Activated T-helper 2 cell treated with anti-CD3 and anti-CD28 coated beads, Interferon-gamma antibody, Interleukin-2, Interleukin-4, amounts not matched to agents 10 μg/mL and 5 μg/mL and 100 μg/mL, durations not matched to agents 14 hours and 24 hours and 36 hours (primary cell): ENCODE data around the gene TBK1. TPM values are rescaled to one million over a fixed set of nuclear protein-coding genes. Genes with fewer than 3 reads are reported as not detected.
"Not testable (repeated sequence)": the region's sequence is repeated elsewhere in the genome, so short reads cannot be mapped to it uniquely, and the experiment has no call there.

ENCODE experiments used
- DNase-seq: peaks from one replicate; pipeline ENCODE4 v3.0.0; 2021; ENCODE audit warnings: low spot score
- H3K27ac Mint-ChIP-seq: one replicate; pipeline ENCODE4 v1.8.0; 2021; ENCODE audit warnings: mixed read lengths
- H3K27me3 Mint-ChIP-seq: one replicate; pipeline ENCODE4 v1.8.0; 2021; ENCODE audit warnings: low read depth, mixed read lengths
- H3K36me3 Mint-ChIP-seq: one replicate; pipeline ENCODE4 v1.8.0; 2021; ENCODE audit warnings: low read depth, mixed read lengths
- H3K4me1 Mint-ChIP-seq: one replicate; pipeline ENCODE4 v1.8.0; 2021; ENCODE audit warnings: low read depth, mixed read lengths
- H3K4me3 Mint-ChIP-seq: one replicate; pipeline ENCODE4 v1.8.0; 2021; ENCODE audit warnings: low read depth, mild to moderate bottlenecking, moderate library complexity, mixed read lengths
- H3K9me3 Mint-ChIP-seq: one replicate; pipeline ENCODE4 v1.8.0; 2021; ENCODE audit warnings: mixed read lengths
- intact Hi-C: fragments of 100-400 bp; cut with micrococcal nuclease; formaldehyde crosslinking; loops from one replicate; pipeline ENCODE4 v1.15.1; 2023
- total RNA-seq: library from RNA; stranded (reverse); gene quantifications from 2 replicates; pipeline ENCODE4 v1.2.3, GENCODE V29; 2022

Gene TBK1
- total RNA-seq, 1 donor from 2014 or later, result 35.3 TPM

DNA sequence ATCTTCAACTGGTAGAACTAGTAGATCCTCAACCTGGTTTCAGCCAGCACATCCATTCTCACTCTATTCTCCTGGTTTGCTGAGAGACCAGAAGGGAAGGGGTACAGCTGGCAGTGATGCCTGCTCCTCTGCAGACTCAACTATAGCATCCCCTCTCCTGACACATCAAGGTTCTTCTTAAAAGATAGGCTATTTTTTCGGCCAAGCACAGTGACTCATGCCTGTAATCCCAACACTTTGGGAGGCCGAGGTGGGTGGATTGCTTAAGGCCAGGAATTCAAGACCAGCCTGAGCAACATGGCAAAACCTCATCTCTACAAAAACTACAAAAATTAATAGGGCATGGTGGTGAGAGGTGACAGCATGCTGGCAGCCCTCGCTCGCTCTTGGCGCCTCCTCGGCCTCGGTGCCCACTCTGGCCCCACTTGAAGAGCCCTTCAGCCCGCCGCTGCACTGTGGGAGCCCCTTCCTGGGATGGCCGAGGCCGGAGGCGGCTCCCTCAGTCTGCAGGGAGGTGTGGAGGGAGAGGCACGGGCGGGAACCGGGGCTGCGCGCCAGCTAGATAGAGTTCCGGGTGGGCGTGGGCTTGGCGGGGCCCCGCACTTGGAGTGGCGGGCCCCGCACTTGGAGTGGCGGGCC, 90.6 kb downstream of the TBK1 start:
- H3K9me3 Mint-ChIP-seq, H3K27me3 Mint-ChIP-seq, H3K36me3 Mint-ChIP-seq, H3K27ac Mint-ChIP-seq, DNase-seq, H3K4me3 Mint-ChIP-seq, intact Hi-C loops, H3K4me1 Mint-ChIP-seq: not testable (repeated sequence)

DNA sequence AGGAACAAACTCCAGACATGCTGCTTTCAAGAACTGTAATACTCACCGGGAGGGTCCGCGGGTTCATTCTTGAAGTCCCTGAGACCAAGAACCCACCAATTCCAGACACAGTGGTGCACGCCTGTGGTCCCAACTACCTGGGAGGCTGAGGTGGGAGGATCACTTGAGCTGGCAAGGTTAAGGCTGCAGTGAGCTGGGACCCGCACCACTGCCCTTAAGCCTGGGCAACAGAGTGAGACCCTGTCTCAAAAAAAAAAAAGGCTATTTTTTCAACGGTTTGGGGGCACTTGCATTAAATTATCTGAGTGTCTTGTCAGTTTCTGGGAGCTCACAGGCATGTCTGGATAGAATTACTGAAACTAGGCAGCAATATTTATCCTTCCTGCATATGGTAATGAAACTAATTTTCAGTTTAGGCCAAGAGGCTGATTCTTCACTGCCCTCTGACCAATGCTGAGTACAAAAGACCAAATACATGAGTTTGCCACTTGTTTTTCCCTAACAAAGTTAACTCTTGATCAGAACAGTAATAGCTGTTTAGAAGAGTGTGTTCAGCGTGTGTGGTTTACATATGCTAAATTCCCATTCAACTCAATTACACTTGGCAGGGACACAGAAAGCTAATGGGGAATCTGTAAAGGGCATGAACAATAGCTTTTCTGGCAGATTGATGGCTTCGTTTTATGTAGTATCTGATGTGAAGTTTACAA, 92.6 kb downstream of the TBK1 start:
- H3K9me3 Mint-ChIP-seq, result no peaks in the 10 kb centered on the region
- H3K27ac Mint-ChIP-seq, result no peak overlapping the region
- DNase-seq, result no peak
- no peaks in the 10 kb centered on the region for H3K4me1 Mint-ChIP-seq
- H3K27me3 Mint-ChIP-seq, result peaks cover 9% of the 10 kb centered on the region
- intact Hi-C loops, result no loop called here
- no peak overlapping the region for H3K4me3 Mint-ChIP-seq
- no peaks in the 10 kb centered on the region for H3K36me3 Mint-ChIP-seq

DNA sequence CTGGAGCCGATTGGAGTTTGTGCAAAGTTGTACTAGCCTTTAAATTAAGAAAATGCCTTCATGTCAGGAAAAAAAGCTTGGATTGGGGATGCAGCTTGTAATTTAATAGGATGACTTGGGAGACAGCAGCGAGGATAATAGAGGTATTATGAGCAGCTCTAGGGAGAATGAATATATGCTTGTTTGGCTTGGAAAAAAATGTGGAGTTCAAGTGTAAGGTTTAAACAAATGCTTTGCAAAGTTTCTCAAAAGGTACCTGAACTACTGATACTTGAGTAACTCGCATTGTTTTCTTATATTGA, 93.1 kb downstream of the TBK1 start:
- Mint-ChIP-seq H3K4me1 (peaks cover 3% of the 10 kb centered on the region), H3K4me3 (no peak overlapping the region), H3K27me3 (peaks cover 10% of the 10 kb centered on the region), H3K36me3 (no peaks in the 10 kb centered on the region), H3K9me3 (no peaks in the 10 kb centered on the region), H3K27ac (no peak overlapping the region)
- no peak for DNase-seq
- intact Hi-C loops, result no loop called here

DNA sequence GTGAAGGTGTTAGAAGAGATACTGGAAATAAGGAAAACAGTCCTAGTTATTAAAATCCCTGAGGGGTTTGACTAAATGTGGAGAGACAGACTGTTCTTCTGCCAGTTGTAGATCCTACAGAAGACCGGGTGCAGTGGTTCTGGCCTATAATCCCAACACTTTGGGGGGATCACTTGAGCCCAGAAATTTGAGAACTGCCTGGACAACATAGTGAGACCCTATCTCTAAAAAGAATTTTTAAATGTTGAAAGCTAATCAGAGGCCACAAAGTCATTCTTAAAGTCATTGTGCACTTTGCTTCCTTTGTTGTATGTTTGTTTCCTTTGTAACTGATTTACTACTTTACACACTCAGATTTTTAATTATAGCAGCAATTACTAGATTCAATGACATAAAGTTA, 97.2 kb downstream of the TBK1 start:
- no peaks in the 10 kb centered on the region for H3K36me3 Mint-ChIP-seq

DNA sequence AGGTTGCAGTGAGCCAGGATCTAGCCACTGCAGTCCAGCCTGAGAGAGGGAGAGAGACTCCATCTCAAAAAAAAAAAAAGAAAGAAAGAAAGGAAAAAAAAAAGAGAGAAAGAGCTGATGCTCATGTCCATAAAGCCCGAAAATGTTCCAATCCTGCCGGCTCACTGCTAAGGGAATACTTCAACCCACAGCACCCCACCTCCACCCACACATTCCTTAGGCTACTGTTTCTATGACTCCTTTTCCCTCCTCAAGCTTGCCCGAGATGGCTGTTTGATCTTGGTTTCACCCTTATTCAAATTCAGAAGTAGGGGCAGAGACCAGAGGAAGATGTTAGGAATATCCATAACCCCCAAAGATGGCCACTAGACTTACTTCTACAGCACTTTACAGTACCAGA, 98.8 kb downstream of the TBK1 start:
- intact Hi-C loops, result no loop called here
- Mint-ChIP-seq H3K36me3 (no peaks in the 10 kb centered on the region), H3K4me1 (peaks cover 3% of the 10 kb centered on the region)

More for the DNA sequence above, 97.2 kb downstream of the TBK1 start:
- Mint-ChIP-seq H3K27me3 (peaks cover 7% of the 10 kb centered on the region), H3K9me3 (no peaks in the 10 kb centered on the region), H3K27ac (no peak overlapping the region), H3K4me1 (peaks cover 3% of the 10 kb centered on the region), H3K4me3 (no peak overlapping the region)
- DNase-seq, result no peak
- intact Hi-C loops, result loop anchor here (1.0 to 2.0 kb wide), 2 partner anchors 60 to 149 kb away; no protein-coding TSS in a partner anchor

DNA sequence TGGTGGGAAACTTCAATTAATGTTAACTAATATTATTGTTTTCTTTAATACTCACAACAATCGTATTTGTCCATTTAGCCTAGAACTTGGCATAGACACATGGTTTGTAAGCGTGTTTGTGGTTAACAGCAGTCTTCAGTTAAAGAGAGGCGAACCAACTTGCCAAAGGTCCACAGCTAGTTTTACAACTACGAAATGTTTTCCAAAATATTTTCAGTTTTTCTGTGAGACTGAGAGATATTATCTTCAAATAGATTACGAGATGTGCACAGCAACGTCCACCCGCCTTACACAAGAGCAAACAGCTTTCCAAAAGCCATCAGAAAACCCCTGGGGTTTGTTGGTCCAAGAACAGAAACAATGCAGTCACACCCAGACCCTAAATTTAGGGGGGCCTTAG, 99.8 kb downstream of the TBK1 start:
- no peaks in the 10 kb centered on the region for H3K9me3 Mint-ChIP-seq
- no peak overlapping the region for H3K4me3 Mint-ChIP-seq
- DNase-seq, result no peak
- H3K4me1 Mint-ChIP-seq, result peaks cover 3% of the 10 kb centered on the region
- intact Hi-C loops, result no loop called here
- no peaks in the 10 kb centered on the region for H3K36me3 Mint-ChIP-seq
- H3K27me3 Mint-ChIP-seq, result peaks cover 7% of the 10 kb centered on the region
- H3K27ac Mint-ChIP-seq, result no peak overlapping the region

More for the DNA sequence above, 98.8 kb downstream of the TBK1 start:
- DNase-seq, result no peak
- Mint-ChIP-seq H3K4me3 (no peak overlapping the region), H3K27me3 (peaks cover 7% of the 10 kb centered on the region), H3K9me3 (no peaks in the 10 kb centered on the region), H3K27ac (no peak overlapping the region)

Other genes with a start within 250 kb of the TBK1 start
- 15.3 and 16.6 TPM in 2 replicates for gene KICS2, start 229.8 kb upstream of the TBK1 start, total RNA-seq
- gene C12orf56, start 61.4 kb upstream of the TBK1 start, total RNA-seq, result 0.30 TPM in 1 of 2 replicates, not detected in the other
- 119 and 120 TPM in 2 replicates for gene XPOT, start 47.7 kb upstream of the TBK1 start, total RNA-seq
- gene RASSF3, start 158.4 kb downstream of the TBK1 start, total RNA-seq, result 35.7 and 35.8 TPM in 2 replicates